MM.1S (cell line): Measurements from ENCODE around the gene FAM228B.

Source experiments
- DNase-seq: peaks from one replicate; pipeline ENCODE4 v3.0.0-alpha.2; 2015
- H2AFZ ChIP-seq: fragments of 300-600 bp; sonication (generic); 2 replicates; pipeline ENCODE4 v1.6.0; 2016; ENCODE audit warnings: antibody characterized with exemption, low read length
- H3F3A ChIP-seq: fragments of 300-600 bp; sonication (generic); 2 replicates; pipeline ENCODE4 v1.6.1; 2016; ENCODE audit warnings: mild to moderate bottlenecking, antibody characterized with exemption, low read length, moderate library complexity, mixed read lengths; ENCODE audit not compliant: insufficient read depth
- H3K27ac ChIP-seq: fragments of 300-600 bp; sonication (generic); 2 replicates; pipeline ENCODE4 v1.5.1; 2016; ENCODE audit warnings: mild to moderate bottlenecking, low read length
- H3K27me3 ChIP-seq: fragments of 300-600 bp; sonication (generic); replicated peaks from 2 replicates; pipeline ENCODE4 v1.6.0; 2016; ENCODE audit warnings: low read length; ENCODE audit not compliant: insufficient read depth
- H3K36me3 ChIP-seq: fragments of 300-600 bp; sonication (generic); replicated peaks from 2 replicates; pipeline ENCODE4 v1.6.1; 2016; ENCODE audit warnings: mild to moderate bottlenecking, low read length, mixed read lengths; ENCODE audit not compliant: insufficient read depth
- H3K4me1 ChIP-seq: fragments of 300-600 bp; sonication (generic); 2 replicates; pipeline ENCODE4 v1.6.1; 2016; ENCODE audit warnings: low read length, mixed read lengths
- H3K4me2 ChIP-seq: fragments of 300-600 bp; sonication (generic); 2 replicates; pipeline ENCODE4 v1.6.0; 2016; ENCODE audit warnings: low read depth, low read length
- H3K4me3 ChIP-seq: fragments of 300-600 bp; sonication (generic); 2 replicates; pipeline ENCODE4 v1.5.1; 2016; ENCODE audit warnings: low read length, mixed read lengths
- H3K79me2 ChIP-seq: fragments of 300-600 bp; sonication (generic); 2 replicates; pipeline ENCODE4 v1.6.1; 2016; ENCODE audit warnings: mixed run types, low read length, mixed read lengths
- H3K9ac ChIP-seq: fragments of 300-600 bp; sonication (generic); 2 replicates; pipeline ENCODE4 v1.6.1; 2016; ENCODE audit warnings: low read length, mixed read lengths
- H3K9me2 ChIP-seq: fragments of 300-600 bp; sonication (generic); replicated peaks from 2 replicates; pipeline ENCODE4 v1.6.1; 2016; ENCODE audit warnings: mild to moderate bottlenecking, low read length, mixed read lengths; ENCODE audit not compliant: insufficient read depth
- H3K9me3 ChIP-seq: fragments of 300-600 bp; sonication (generic); replicated peaks from 2 replicates; pipeline ENCODE4 v1.6.1; 2016; ENCODE audit warnings: mild to moderate bottlenecking, low read length, mixed read lengths; ENCODE audit not compliant: insufficient read depth
- H4K20me1 ChIP-seq: fragments of 300-600 bp; sonication (generic); 2 replicates; pipeline ENCODE4 v1.6.1; 2016; ENCODE audit warnings: mild to moderate bottlenecking, low read length, moderate library complexity, mixed read lengths; ENCODE audit not compliant: insufficient read depth
- CTCF ChIP-seq: fragments of 300-600 bp; sonication (generic); IDR thresholded peaks from 2 replicates; pipeline ENCODE4 v1.5.1; 2016; ENCODE audit warnings: antibody characterized with exemption, low read length, mixed read lengths
- EZH2 ChIP-seq: fragments of 300-600 bp; sonication (generic); optimal IDR thresholded peaks from 2 replicates; pipeline ENCODE3; 2017; ENCODE audit warnings: low read depth, mild to moderate bottlenecking, antibody characterized with exemption, low read length, mixed read lengths
- EZH2phosphoT487 ChIP-seq: fragments of 300-600 bp; sonication (generic); IDR thresholded peaks from 2 replicates; pipeline ENCODE4 v1.6.1; 2018; ENCODE audit warnings: antibody characterized with exemption, low read length

Gene FAM228B

GRCh38 chr2:24203029-24203786, 79.9 kb downstream of the FAM228B start:
- Histone ChIP-seq H3K9me3 (no peaks in the 10 kb centered on the region), H3K4me2 (no peak overlapping the region), H3K4me3 (no peak overlapping the region), H4K20me1 (no peaks in the 10 kb centered on the region), H3K9ac (no peak overlapping the region), H3K4me1 (no peaks in the 10 kb centered on the region), H3K79me2 (no peaks in the 10 kb centered on the region), H3K27ac (no peak overlapping the region), H3K27me3 (no peaks in the 10 kb centered on the region), H3K36me3 (no peaks in the 10 kb centered on the region), H3F3A (no peaks in the 10 kb centered on the region), H2AFZ (no peak overlapping the region), H3K9me2 (no peaks in the 10 kb centered on the region)
- DNase-seq = no peak
- TF ChIP-seq EZH2phosphoT487 = no peak
- no peak for TF ChIP-seq CTCF
- no peak for TF ChIP-seq EZH2

DNA sequence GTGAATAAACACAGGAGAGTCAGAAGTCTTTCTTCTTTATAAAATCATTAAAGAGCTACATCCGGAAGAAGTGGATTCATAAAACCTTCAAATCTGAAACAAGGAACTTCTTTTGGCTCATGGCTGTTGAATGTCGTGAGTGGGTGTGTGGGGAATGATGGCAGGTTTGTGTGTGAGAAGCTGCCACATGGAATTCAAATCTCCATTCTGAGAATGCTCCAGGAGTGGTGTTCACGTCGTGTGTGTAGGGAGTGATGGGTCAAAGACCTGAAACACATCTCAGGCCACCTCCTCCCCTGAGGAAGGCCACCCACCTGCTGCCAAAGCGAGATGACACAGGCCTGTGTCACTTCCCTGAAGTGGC, 80.5 kb downstream of the FAM228B start:
- Histone ChIP-seq H3K4me1 (no peaks in the 10 kb centered on the region), H3K36me3 (no peaks in the 10 kb centered on the region), H3K27me3 (no peaks in the 10 kb centered on the region), H4K20me1 (no peaks in the 10 kb centered on the region), H3F3A (no peaks in the 10 kb centered on the region), H3K4me2 (no peak overlapping the region), H3K79me2 (no peaks in the 10 kb centered on the region), H3K27ac (no peak overlapping the region), H3K4me3 (no peak overlapping the region), H3K9me3 (no peaks in the 10 kb centered on the region), H3K9ac (no peak overlapping the region), H3K9me2 (no peaks in the 10 kb centered on the region), H2AFZ (no peak overlapping the region)
- DNase-seq = no peak
- TF ChIP-seq CTCF = no peak
- no peak for TF ChIP-seq EZH2phosphoT487
- TF ChIP-seq EZH2 = no peak

- Histone ChIP-seq H3K4me3 (no peak overlapping the region), H3K79me2 (no peaks in the 10 kb centered on the region), H3K9ac (no peak overlapping the region), H4K20me1 (no peaks in the 10 kb centered on the region), H3K9me2 (no peaks in the 10 kb centered on the region), H3K27ac (no peak overlapping the region), H2AFZ (no peak overlapping the region), H3F3A (no peaks in the 10 kb centered on the region), H3K9me3 (no peaks in the 10 kb centered on the region), H3K4me1 (no peaks in the 10 kb centered on the region), H3K27me3 (no peaks in the 10 kb centered on the region), H3K4me2 (no peak overlapping the region), H3K36me3 (no peaks in the 10 kb centered on the region)
- TF ChIP-seq CTCF (no peak), EZH2 (no peak), EZH2phosphoT487 (no peak)
- DNase-seq = no peak
Measured at GRCh38 chr2:24204505-24204904, 81.2 kb downstream of the FAM228B start.
